SK-N-SH treated with all-trans-retinoic acid at 6 μM for 48 hours (cell line): ENCODE results near the gene SAMD10.

Experiments used
- RARB ChIP-seq: fragments of 250-450 bp; sonication (Bioruptor Pico); IDR thresholded peaks from 2 replicates; pipeline ENCODE4 v1.8.0; 2021; ENCODE audit warnings: mild to moderate bottlenecking, moderate library complexity
- TOX ChIP-seq: fragments of 250-450 bp; sonication (Bioruptor Pico); IDR thresholded peaks from 2 replicates; pipeline ENCODE4 v1.8.0; 2021; ENCODE audit warnings: mild to moderate bottlenecking, moderate library complexity, borderline replicate concordance
- TF ChIP-seq, protein P1 (sequence below): fragments of 250-450 bp; sonication (Bioruptor Pico); IDR thresholded peaks from 2 replicates; pipeline ENCODE4 v1.8.0; 2020; ENCODE audit warnings: mild to moderate bottlenecking, moderate library complexity, borderline replicate concordance
- TF ChIP-seq, protein P2 (sequence below): fragments of 250-450 bp; sonication (Bioruptor Pico); IDR thresholded peaks from 2 replicates; pipeline ENCODE4 v1.5.0; 2020; ENCODE audit warnings: mild to moderate bottlenecking, moderate library complexity

DNA sequence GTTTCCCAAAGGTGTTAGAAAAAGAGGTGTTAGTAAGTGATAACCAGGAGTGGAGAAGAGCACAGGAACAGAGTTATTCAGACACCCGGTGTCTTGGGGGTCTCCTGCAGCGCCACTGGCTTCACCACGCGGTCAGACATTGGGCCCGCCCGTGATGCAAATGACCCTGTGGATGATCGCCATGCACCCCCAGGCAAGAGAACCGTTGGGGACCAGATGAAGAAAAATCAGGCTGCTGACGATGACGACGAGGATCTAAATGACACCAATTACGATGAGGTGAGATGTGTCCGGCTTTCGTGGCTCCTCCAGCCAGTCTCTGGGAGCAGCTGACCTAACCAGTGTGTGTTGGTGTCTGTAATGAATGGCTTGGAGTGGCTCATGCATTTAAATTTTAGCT is 3.5 kb upstream of the SAMD10 start:
- TF ChIP-seq TOX (CRISPR knock-in tag), result no peak
- TF ChIP-seq, protein P1, sequence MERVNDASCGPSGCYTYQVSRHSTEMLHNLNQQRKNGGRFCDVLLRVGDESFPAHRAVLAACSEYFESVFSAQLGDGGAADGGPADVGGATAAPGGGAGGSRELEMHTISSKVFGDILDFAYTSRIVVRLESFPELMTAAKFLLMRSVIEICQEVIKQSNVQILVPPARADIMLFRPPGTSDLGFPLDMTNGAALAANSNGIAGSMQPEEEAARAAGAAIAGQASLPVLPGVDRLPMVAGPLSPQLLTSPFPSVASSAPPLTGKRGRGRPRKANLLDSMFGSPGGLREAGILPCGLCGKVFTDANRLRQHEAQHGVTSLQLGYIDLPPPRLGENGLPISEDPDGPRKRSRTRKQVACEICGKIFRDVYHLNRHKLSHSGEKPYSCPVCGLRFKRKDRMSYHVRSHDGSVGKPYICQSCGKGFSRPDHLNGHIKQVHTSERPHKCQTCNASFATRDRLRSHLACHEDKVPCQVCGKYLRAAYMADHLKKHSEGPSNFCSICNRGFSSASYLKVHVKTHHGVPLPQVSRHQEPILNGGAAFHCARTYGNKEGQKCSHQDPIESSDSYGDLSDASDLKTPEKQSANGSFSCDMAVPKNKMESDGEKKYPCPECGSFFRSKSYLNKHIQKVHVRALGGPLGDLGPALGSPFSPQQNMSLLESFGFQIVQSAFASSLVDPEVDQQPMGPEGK (CRISPR knock-in tag), result no peak
- no peak for TF ChIP-seq RARB (CRISPR knock-in tag)
- TF ChIP-seq, protein P2, sequence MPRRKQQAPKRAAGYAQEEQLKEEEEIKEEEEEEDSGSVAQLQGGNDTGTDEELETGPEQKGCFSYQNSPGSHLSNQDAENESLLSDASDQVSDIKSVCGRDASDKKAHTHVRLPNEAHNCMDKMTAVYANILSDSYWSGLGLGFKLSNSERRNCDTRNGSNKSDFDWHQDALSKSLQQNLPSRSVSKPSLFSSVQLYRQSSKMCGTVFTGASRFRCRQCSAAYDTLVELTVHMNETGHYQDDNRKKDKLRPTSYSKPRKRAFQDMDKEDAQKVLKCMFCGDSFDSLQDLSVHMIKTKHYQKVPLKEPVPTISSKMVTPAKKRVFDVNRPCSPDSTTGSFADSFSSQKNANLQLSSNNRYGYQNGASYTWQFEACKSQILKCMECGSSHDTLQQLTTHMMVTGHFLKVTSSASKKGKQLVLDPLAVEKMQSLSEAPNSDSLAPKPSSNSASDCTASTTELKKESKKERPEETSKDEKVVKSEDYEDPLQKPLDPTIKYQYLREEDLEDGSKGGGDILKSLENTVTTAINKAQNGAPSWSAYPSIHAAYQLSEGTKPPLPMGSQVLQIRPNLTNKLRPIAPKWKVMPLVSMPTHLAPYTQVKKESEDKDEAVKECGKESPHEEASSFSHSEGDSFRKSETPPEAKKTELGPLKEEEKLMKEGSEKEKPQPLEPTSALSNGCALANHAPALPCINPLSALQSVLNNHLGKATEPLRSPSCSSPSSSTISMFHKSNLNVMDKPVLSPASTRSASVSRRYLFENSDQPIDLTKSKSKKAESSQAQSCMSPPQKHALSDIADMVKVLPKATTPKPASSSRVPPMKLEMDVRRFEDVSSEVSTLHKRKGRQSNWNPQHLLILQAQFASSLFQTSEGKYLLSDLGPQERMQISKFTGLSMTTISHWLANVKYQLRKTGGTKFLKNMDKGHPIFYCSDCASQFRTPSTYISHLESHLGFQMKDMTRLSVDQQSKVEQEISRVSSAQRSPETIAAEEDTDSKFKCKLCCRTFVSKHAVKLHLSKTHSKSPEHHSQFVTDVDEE (CRISPR knock-in tag), result no peak
